HCT116 (cell line): ENCODE results near the gene PGAP3. TPM values are rescaled to one million over a fixed set of nuclear protein-coding genes. Genes with fewer than 3 reads are reported as not detected.

ENCODE experiments used
- ATAC-seq: fragments of 200-7000 bp; cut with Tn5 transposase; 2 replicates; pipeline ENCODE4 v1.9.1; 2020; ENCODE audit warnings: mild to moderate bottlenecking, moderate library complexity
- BruUV-seq: library from RNA; stranded (reverse); fragments of 400-500 nt; replicated peaks from 2 replicates; lab custom pipeline; 2021; lab: Mats Ljungman, UMichigan
- CTCF ChIA-PET: fragments of 300-600 bp; sonication (Branson Sonifier 250); formaldehyde crosslinking; loops from one replicate; lab custom pipeline; 2021; ENCODE audit warnings: antibody characterized with exemption; lab: Charles Lee
- POLR2A ChIA-PET: fragments of 300-600, 350-600 bp; sonication (Branson Sonifier 250); formaldehyde crosslinking; loops from one replicate; lab custom pipeline; 2021; ENCODE audit warnings: antibody characterized with exemption; lab: Charles Lee
- RAD21 ChIA-PET, 2 experiments: fragments of 300-600 bp; sonication (Branson Sonifier 250); formaldehyde crosslinking; loops; one replicate each; lab custom pipeline; 2023; ENCODE audit warnings: low total read pairs in 2 of 2; ENCODE audit not compliant: uncharacterized antibody in 2 of 2, unreplicated experiment in 2 of 2, low non-redundant PET in 1 of 2; lab: Charles Lee
- DNase-seq: peaks from one replicate; pipeline ENCODE4 v3.0.0-alpha.2; 2010; ENCODE audit warnings: low read depth, low spot score
- H2AFZ ChIP-seq: fragments of 200-600 bp; shearing (Covaris generic), sonication (generic); 2 replicates; pipeline ENCODE4 v1.6.1; 2017; ENCODE audit warnings: low read depth, mixed run types, mixed read lengths, antibody characterized with exemption, low read length; ENCODE audit not compliant: poor library complexity, severe bottlenecking
- H3K27ac ChIP-seq: 2 replicates; pipeline ENCODE4 v1.5.1; 2012; ENCODE audit warnings: low read depth, low read length
- H3K27me3 ChIP-seq: fragments of 200-600 bp; sonication (generic); 2 replicates; pipeline ENCODE4 v1.6.1; 2016; ENCODE audit warnings: mixed run types, low read length, mixed read lengths; ENCODE audit not compliant: insufficient read depth
- H3K36me3 ChIP-seq, 2 experiments: fragments of 200-500 bp in 1 of 2; fragments of 200-600 bp in 1 of 2; sonication (Bioruptor generic) in 1 of 2; sonication (generic) in 1 of 2; 2 replicates each; pipeline versions ENCODE4 v1.5.1 to v1.6.1; 2014 to 2016; ENCODE audit warnings: low read length in 2 of 2, inconsistent platforms in 1 of 2, mixed read lengths in 1 of 2, mixed run types in 1 of 2; ENCODE audit not compliant: insufficient read depth in 2 of 2, control insufficient read depth in 1 of 2
- H3K4me1 ChIP-seq, 2 experiments: fragments of 200-600 bp in 1 of 2; sonication (generic) in 1 of 2; 2 replicates each; pipeline versions ENCODE4 v1.5.1 to v1.6.1; 2012 to 2017; ENCODE audit warnings: low read length in 2 of 2, inconsistent platforms in 1 of 2, mild to moderate bottlenecking in 1 of 2, mixed read lengths in 1 of 2, mixed run types in 1 of 2, moderate library complexity in 1 of 2; ENCODE audit not compliant: insufficient read depth in 2 of 2, control insufficient read depth in 1 of 2
- H3K4me2 ChIP-seq: fragments of 200-600 bp; sonication (generic); 2 replicates; pipeline ENCODE4 v1.6.1; 2017; ENCODE audit warnings: mixed run types, low read length, mixed read lengths
- H3K4me3 ChIP-seq, 2 experiments: fragments of 200-600 bp in 1 of 2; sonication (generic) in 1 of 2; replicated peaks in 1 of 2; 2 replicates each; pipeline ENCODE4 v1.5.1; 2011 to 2016; ENCODE audit warnings: low read length in 2 of 2, control low read depth in 1 of 2, low read depth in 1 of 2, mild to moderate bottlenecking in 1 of 2, mixed read lengths in 1 of 2, mixed run types in 1 of 2
- H3K79me2 ChIP-seq: fragments of 200-600 bp; sonication (generic); 2 replicates; pipeline ENCODE4 v1.6.1; 2017; ENCODE audit warnings: mild to moderate bottlenecking, mixed run types, low read length, moderate library complexity, mixed read lengths; ENCODE audit not compliant: insufficient read depth
- H3K9ac ChIP-seq: fragments of 200-600 bp; sonication (generic); 2 replicates; pipeline ENCODE4 v1.6.1; 2016; ENCODE audit warnings: low read length, mixed read lengths
- H3K9me2 ChIP-seq: fragments of 200-600 bp; sonication (generic), shearing (Covaris generic); 2 replicates; pipeline ENCODE4 v1.6.1; 2017; ENCODE audit warnings: mixed run types, mild to moderate bottlenecking, moderate library complexity; ENCODE audit not compliant: insufficient read depth
- H3K9me3 ChIP-seq, 2 experiments: fragments of 200-500 bp in 1 of 2; fragments of 200-600 bp in 1 of 2; sonication (Bioruptor generic) in 1 of 2; sonication (generic) in 1 of 2; 2 replicates each; pipeline ENCODE4 v1.6.1; 2014 to 2017; ENCODE audit warnings: low read length in 2 of 2, mixed read lengths in 2 of 2, inconsistent platforms in 1 of 2, low read depth in 1 of 2, mild to moderate bottlenecking in 1 of 2, mixed run types in 1 of 2, moderate library complexity in 1 of 2; ENCODE audit not compliant: control insufficient read depth in 1 of 2, insufficient read depth in 1 of 2
- H4K20me1 ChIP-seq: fragments of 200-600 bp; sonication (generic), shearing (Covaris generic); 2 replicates; pipeline ENCODE4 v1.6.1; 2017; ENCODE audit warnings: mixed run types, mild to moderate bottlenecking, moderate library complexity; ENCODE audit not compliant: insufficient read depth
- CBX3 ChIP-seq: IDR thresholded peaks from 2 replicates; pipeline ENCODE4 v1.6.1; 2012; ENCODE audit warnings: low read depth
- CEBPB ChIP-seq: IDR thresholded peaks from 2 replicates; pipeline ENCODE4 v1.6.1; 2012; ENCODE audit warnings: low read depth
- CTCF ChIP-seq, 3 experiments: fragments of 200-600 bp in 1 of 3; sonication (generic) in 1 of 3; IDR thresholded peaks in 2 of 3; conservative IDR thresholded peaks in 1 of 3; 2 replicates each; pipeline ENCODE4 v1.5.1; 2012 to 2017; ENCODE audit warnings: low read depth in 2 of 3, low read length in 2 of 3, antibody characterized with exemption in 1 of 3, borderline replicate concordance in 1 of 3, control low read depth in 1 of 3, mild to moderate bottlenecking in 1 of 3, mixed read lengths in 1 of 3, mixed run types in 1 of 3, moderate library complexity in 1 of 3; ENCODE audit not compliant: insufficient read depth in 1 of 3
- EGR1 ChIP-seq: IDR thresholded peaks from 2 replicates; pipeline ENCODE4 v1.6.1; 2012; ENCODE audit warnings: low read depth
- ELF1 ChIP-seq: IDR thresholded peaks from 2 replicates; pipeline ENCODE4 v1.6.1; 2012; ENCODE audit warnings: low read depth, borderline replicate concordance
- EZH2 ChIP-seq: fragments of 200-600 bp; sonication (generic); IDR thresholded peaks from 2 replicates; pipeline ENCODE4 v1.6.1; 2017; ENCODE audit warnings: antibody characterized with exemption, mixed run types
- FOSL1 ChIP-seq: IDR thresholded peaks from 2 replicates; pipeline ENCODE4 v1.6.1; 2012; ENCODE audit warnings: low read depth
- JUND ChIP-seq: IDR thresholded peaks from 2 replicates; pipeline ENCODE4 v1.6.1; 2012
- MAX ChIP-seq: IDR thresholded peaks from 2 replicates; pipeline ENCODE4 v1.6.1; 2012
- POLR2A ChIP-seq: IDR thresholded peaks from 2 replicates; pipeline ENCODE4 v1.7.0; 2011; ENCODE audit warnings: borderline replicate concordance; ENCODE audit not compliant: insufficient read depth, insufficient read length; ENCODE audit errors: extremely low read depth
- POLR2AphosphoS5 ChIP-seq: IDR thresholded peaks from 2 replicates; pipeline ENCODE4 v1.6.1; 2011; ENCODE audit warnings: mild to moderate bottlenecking, low read depth, low read length, moderate library complexity
- RAD21 ChIP-seq: IDR thresholded peaks from 2 replicates; pipeline ENCODE4 v1.6.1; 2012; ENCODE audit warnings: low read depth, mild to moderate bottlenecking
- SIN3A ChIP-seq: IDR thresholded peaks from 2 replicates; pipeline ENCODE4 v1.6.1; 2012; ENCODE audit warnings: low read depth
- SP1 ChIP-seq: IDR thresholded peaks from 2 replicates; pipeline ENCODE4 v1.6.1; 2012; ENCODE audit warnings: low read depth
- SRF ChIP-seq: IDR thresholded peaks from 2 replicates; pipeline ENCODE4 v1.6.1; 2012; ENCODE audit warnings: low read depth
- TCF7L2 ChIP-seq: IDR thresholded peaks from 2 replicates; pipeline ENCODE4 v1.7.0; 2011; ENCODE audit warnings: borderline replicate concordance, inconsistent platforms; ENCODE audit not compliant: insufficient read depth, insufficient read length; ENCODE audit errors: extremely low read depth
- YY1 ChIP-seq: IDR thresholded peaks from 2 replicates; pipeline ENCODE4 v1.6.1; 2011; ENCODE audit warnings: low read length, low read depth, moderate library complexity, mild to moderate bottlenecking; ENCODE audit not compliant: insufficient replicate concordance; ENCODE audit errors: extremely low read depth
- ZFX ChIP-seq: fragments of 450-650 bp; IDR thresholded peaks from 2 replicates; pipeline ENCODE4 v1.6.1; 2017
- ZNF274 ChIP-seq: fragments of 200-500 bp; sonication (Bioruptor generic); IDR thresholded peaks from 2 replicates; pipeline ENCODE4 v1.6.1; 2014; ENCODE audit warnings: mild to moderate bottlenecking, low read depth, low read length, inconsistent platforms
- intact Hi-C: fragments of 100-400 bp; cut with micrococcal nuclease; formaldehyde crosslinking; loops from 2 replicates; pipeline ENCODE4 v1.10.0; 2022
- total RNA-seq: library from RNA; stranded (reverse); gene quantifications from one replicate; pipeline ENCODE4 v1.2.1, GENCODE V29; 2021; ENCODE audit not compliant: unreplicated experiment
- TF ChIP-seq, protein P1 (sequence below): IDR thresholded peaks from 2 replicates; pipeline ENCODE4 v1.6.1; 2012
- TF ChIP-seq, protein P2 (sequence below): IDR thresholded peaks from 2 replicates; pipeline ENCODE4 v1.6.1; 2011; ENCODE audit warnings: mild to moderate bottlenecking, low read length, moderate library complexity; ENCODE audit not compliant: insufficient replicate concordance; ENCODE audit errors: extremely low read depth

Gene PGAP3
- total RNA-seq, 1 experiment from 2014 or later, result 15.2 TPM

GRCh38 chr17:39636927-39637736, 50.7 kb downstream of the PGAP3 start, which contains the start of gene STARD3:
TSS of gene STARD3 (plus strand) at chr17:39637144. CDS start at chr17:39653532, 16,388 bp downstream.
- no peaks in the 10 kb centered on the region for H3K9me3 ChIP-seq
- peaks cover 43 to 65% of the 10 kb centered on the region in 2 experiments for H3K4me1 ChIP-seq
- H4K20me1 ChIP-seq, result no peaks in the 10 kb centered on the region
- H3K27me3 ChIP-seq, result no peaks in the 10 kb centered on the region
- DNase-seq (peak; percentile 73), ATAC-seq (peak; percentile 78)
- H3K9ac ChIP-seq, result peak within 1 kb of the TSS; percentile 90
- no peak within 1 kb of the TSS for H2AFZ ChIP-seq
- peak within 1 kb of the TSS; percentile 94 for H3K4me2 ChIP-seq
- POLR2A ChIA-PET, result interaction anchor here (0.5 kb wide), 1 partner anchor 102 kb away, joined by 3 read pairs; no protein-coding TSS in a partner anchor
- H3K9me2 ChIP-seq, result no peaks in the 10 kb centered on the region
- RAD21 ChIA-PET, result interaction anchor here in 1 of 2 experiments (0.6 kb wide), 1 partner anchor 1889 kb away, joined by 3 read pairs; no protein-coding TSS in a partner anchor
- no peaks in the 10 kb centered on the region for H3K36me3 ChIP-seq
- H3K79me2 ChIP-seq, result peaks cover 39% of the 10 kb centered on the region
- intact Hi-C loops, result no loop called here
- CTCF ChIA-PET, result interaction anchor here (0.9 to 1.7 kb wide), 3 partner anchors 14 to 17 kb away, joined by 3 to 7 read pairs (median 4); no protein-coding TSS in a partner anchor
- BruUV-seq, result no TSS peak
- H3K27ac ChIP-seq, result peak within 1 kb of the TSS; percentile 72
- peak within 1 kb of the TSS; percentile 94 to 99 for H3K4me3 ChIP-seq
- TF ChIP-seq CBX3 (no peak), YY1 (no peak), SIN3A (peak; percentile 39; the same call in 1 of the 2 replicates), EZH2 (no peak), ZNF274 (no peak), CEBPB (no peak), POLR2A (no peak), SRF (no peak), EGR1 (no peak; the same call in none of the 2 replicates), CTCF (IDR thresholded peaks at IDR 0.05 in 2 of 3, conservative IDR thresholded peaks at IDR 0.05 in 1 of 3; ENCODE audit: borderline replicate concordance in 1 of 3, insufficient read depth in 1 of 3, low read depth in 2 of 3, low read length in 2 of 3) (no peak), TCF7L2 (no peak), MAX (no peak; the same call in 1 of the 2 replicates), SP1 (no peak), FOSL1 (no peak), RAD21 (no peak), POLR2AphosphoS5 (peak; percentile 85), JUND (no peak), ZFX (peak; percentile 77; the same call in 1 of the 2 replicates), ELF1 (no peak; the same call in 1 of the 2 replicates)
- TF ChIP-seq, protein P1, sequence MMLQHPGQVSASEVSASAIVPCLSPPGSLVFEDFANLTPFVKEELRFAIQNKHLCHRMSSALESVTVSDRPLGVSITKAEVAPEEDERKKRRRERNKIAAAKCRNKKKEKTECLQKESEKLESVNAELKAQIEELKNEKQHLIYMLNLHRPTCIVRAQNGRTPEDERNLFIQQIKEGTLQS, result no peak
- TF ChIP-seq, protein P2, sequence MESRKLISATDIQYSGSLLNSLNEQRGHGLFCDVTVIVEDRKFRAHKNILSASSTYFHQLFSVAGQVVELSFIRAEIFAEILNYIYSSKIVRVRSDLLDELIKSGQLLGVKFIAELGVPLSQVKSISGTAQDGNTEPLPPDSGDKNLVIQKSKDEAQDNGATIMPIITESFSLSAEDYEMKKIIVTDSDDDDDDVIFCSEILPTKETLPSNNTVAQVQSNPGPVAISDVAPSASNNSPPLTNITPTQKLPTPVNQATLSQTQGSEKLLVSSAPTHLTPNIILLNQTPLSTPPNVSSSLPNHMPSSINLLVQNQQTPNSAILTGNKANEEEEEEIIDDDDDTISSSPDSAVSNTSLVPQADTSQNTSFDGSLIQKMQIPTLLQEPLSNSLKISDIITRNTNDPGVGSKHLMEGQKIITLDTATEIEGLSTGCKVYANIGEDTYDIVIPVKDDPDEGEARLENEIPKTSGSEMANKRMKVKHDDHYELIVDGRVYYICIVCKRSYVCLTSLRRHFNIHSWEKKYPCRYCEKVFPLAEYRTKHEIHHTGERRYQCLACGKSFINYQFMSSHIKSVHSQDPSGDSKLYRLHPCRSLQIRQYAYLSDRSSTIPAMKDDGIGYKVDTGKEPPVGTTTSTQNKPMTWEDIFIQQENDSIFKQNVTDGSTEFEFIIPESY, result no peak
